CD4-positive, alpha-beta T cell treated with Interleukin-6 for 4 hours (primary cell): ENCODE results near the gene GALNT13.

ENCODE experiments used
- DNase-seq: peaks from one replicate; pipeline ENCODE4 v3.0.0-alpha.2; 2020; ENCODE audit warnings: mixed read lengths

The GALNT13 gene

GRCh38 chr2:154229966-154230365 lies 358.2 kb downstream of the GALNT13 start:
- no peak for DNase-seq

- DNase-seq, result no peak
Observed at GRCh38 chr2:154231021-154231420, 359.3 kb downstream of the GALNT13 start.

GRCh38 chr2:154233231-154233630 lies 361.5 kb downstream of the GALNT13 start:
- DNase-seq, result no peak

GRCh38 chr2:154238252-154238651 lies 366.5 kb downstream of the GALNT13 start:
- no peak for DNase-seq

- DNase-seq, result no peak
Observed at GRCh38 chr2:154240316-154240715, 368.6 kb downstream of the GALNT13 start.

- DNase-seq, result no peak
Observed at GRCh38 chr2:154240921-154241379, 369.2 kb downstream of the GALNT13 start.

- no peak for DNase-seq
Observed at GRCh38 chr2:154242687-154243086, 371.0 kb downstream of the GALNT13 start.

- no peak for DNase-seq
Observed at GRCh38 chr2:154243685-154244084, 372.0 kb downstream of the GALNT13 start.

- DNase-seq, result no peak
Observed at GRCh38 chr2:154244932-154245331, 373.2 kb downstream of the GALNT13 start.

GRCh38 chr2:154247503-154247902 lies 375.8 kb downstream of the GALNT13 start:
- DNase-seq, result no peak

- DNase-seq, result no peak
Observed at GRCh38 chr2:154256136-154256535, 384.4 kb downstream of the GALNT13 start.

GRCh38 chr2:154259030-154259429 lies 387.3 kb downstream of the GALNT13 start:
- no peak for DNase-seq

- DNase-seq, result no peak
Observed at GRCh38 chr2:154261473-154262027, 389.8 kb downstream of the GALNT13 start.

- no peak for DNase-seq
Observed at GRCh38 chr2:154263206-154263605, 391.5 kb downstream of the GALNT13 start.

GRCh38 chr2:154264024-154264423 lies 392.3 kb downstream of the GALNT13 start:
- no peak for DNase-seq

GRCh38 chr2:154267983-154268382 lies 396.3 kb downstream of the GALNT13 start:
- DNase-seq, result no peak

GRCh38 chr2:154280543-154280942 lies 408.8 kb downstream of the GALNT13 start:
- DNase-seq, result no peak

GRCh38 chr2:154289870-154290269 lies 418.1 kb downstream of the GALNT13 start:
- DNase-seq, result no peak

GRCh38 chr2:154291511-154291910 lies 419.8 kb downstream of the GALNT13 start:
- no peak for DNase-seq

- no peak for DNase-seq
Observed at GRCh38 chr2:154291927-154292326, 420.2 kb downstream of the GALNT13 start.

- DNase-seq, result no peak
Observed at GRCh38 chr2:154293864-154294263, 422.1 kb downstream of the GALNT13 start.

GRCh38 chr2:154306266-154306970 lies 434.7 kb downstream of the GALNT13 start:
- no peak for DNase-seq

GRCh38 chr2:154307007-154307406 lies 435.3 kb downstream of the GALNT13 start:
- DNase-seq, result no peak

GRCh38 chr2:154324601-154325000 lies 452.9 kb downstream of the GALNT13 start:
- DNase-seq, result no peak

- no peak for DNase-seq
Observed at GRCh38 chr2:154329510-154329909, 457.8 kb downstream of the GALNT13 start.
